Activated T-helper 2 cell treated with anti-CD3 and anti-CD28 coated beads, Interferon-gamma antibody, Interleukin-2, Interleukin-4, amounts not matched to agents 10 μg/mL and 5 μg/mL and 100 μg/mL, durations not matched to agents 14 hours and 24 hours and 36 hours (primary cell): ENCODE measurements around the gene SULT2B1. TPM values are rescaled to one million over a fixed set of nuclear protein-coding genes. Genes with fewer than 3 reads are reported as not detected.

Experiments used
- DNase-seq: peaks from one replicate; pipeline ENCODE4 v3.0.0; 2021; ENCODE audit warnings: low spot score
- H3K27ac Mint-ChIP-seq: one replicate; pipeline ENCODE4 v1.8.0; 2021; ENCODE audit warnings: mixed read lengths
- H3K27me3 Mint-ChIP-seq: one replicate; pipeline ENCODE4 v1.8.0; 2021; ENCODE audit warnings: low read depth, mixed read lengths
- H3K36me3 Mint-ChIP-seq: one replicate; pipeline ENCODE4 v1.8.0; 2021; ENCODE audit warnings: low read depth, mixed read lengths
- H3K4me1 Mint-ChIP-seq: one replicate; pipeline ENCODE4 v1.8.0; 2021; ENCODE audit warnings: low read depth, mixed read lengths
- H3K4me3 Mint-ChIP-seq: one replicate; pipeline ENCODE4 v1.8.0; 2021; ENCODE audit warnings: low read depth, mild to moderate bottlenecking, moderate library complexity, mixed read lengths
- H3K9me3 Mint-ChIP-seq: one replicate; pipeline ENCODE4 v1.8.0; 2021; ENCODE audit warnings: mixed read lengths
- intact Hi-C: fragments of 100-400 bp; cut with micrococcal nuclease; formaldehyde crosslinking; loops from one replicate; pipeline ENCODE4 v1.15.1; 2023
- total RNA-seq: library from RNA; stranded (reverse); gene quantifications from 2 replicates; pipeline ENCODE4 v1.2.3, GENCODE V29; 2022

SULT2B1 gene
- total RNA-seq, 1 donor from 2014 or later: not detected

- no peak overlapping the region for H3K4me3 Mint-ChIP-seq
- H3K27me3 Mint-ChIP-seq: peaks cover 4% of the 10 kb centered on the region
- H3K36me3 Mint-ChIP-seq: no peaks in the 10 kb centered on the region
- peaks cover 25% of the 10 kb centered on the region for H3K4me1 Mint-ChIP-seq
- no peaks in the 10 kb centered on the region for H3K9me3 Mint-ChIP-seq
- intact Hi-C loops: no loop called here
- H3K27ac Mint-ChIP-seq: no peak overlapping the region
- DNase-seq: no peak
Observed at GRCh38 chr19:48642862-48643261, 90.9 kb downstream of the SULT2B1 start.

- intact Hi-C loops: loop anchor here (1.0 kb wide), 1 partner anchor 166 kb away; no protein-coding TSS in a partner anchor
- Mint-ChIP-seq H3K27ac (no peak overlapping the region), H3K36me3 (no peaks in the 10 kb centered on the region), H3K4me3 (no peak overlapping the region), H3K4me1 (peaks cover 25% of the 10 kb centered on the region), H3K9me3 (no peaks in the 10 kb centered on the region), H3K27me3 (peaks cover 4% of the 10 kb centered on the region)
- no peak for DNase-seq
Observed at GRCh38 chr19:48644355-48644754, 92.4 kb downstream of the SULT2B1 start.

- no peaks in the 10 kb centered on the region for H3K9me3 Mint-ChIP-seq
- intact Hi-C loops: loop anchor here (1.0 to 5.0 kb wide), 3 partner anchors 77 to 165 kb away; no protein-coding TSS in a partner anchor
- no peaks in the 10 kb centered on the region for H3K36me3 Mint-ChIP-seq
- peaks cover 4% of the 10 kb centered on the region for H3K27me3 Mint-ChIP-seq
- H3K27ac Mint-ChIP-seq: peak overlapping the region; percentile 66
- peak; percentile 60 for DNase-seq
- H3K4me1 Mint-ChIP-seq: peaks cover 28% of the 10 kb centered on the region
- H3K4me3 Mint-ChIP-seq: peak overlapping the region; percentile 75
Observed at GRCh38 chr19:48644839-48645619, 93.1 kb downstream of the SULT2B1 start.

GRCh38 chr19:48645620-48646000 lies 93.6 kb downstream of the SULT2B1 start:
- H3K36me3 Mint-ChIP-seq: no peaks in the 10 kb centered on the region
- DNase-seq: no peak
- H3K4me3 Mint-ChIP-seq: peak overlapping the region; percentile 75
- intact Hi-C loops: loop anchor here (5.0 kb wide), 2 partner anchors 77 to 142 kb away; no protein-coding TSS in a partner anchor
- H3K4me1 Mint-ChIP-seq: peaks cover 28% of the 10 kb centered on the region
- no peaks in the 10 kb centered on the region for H3K9me3 Mint-ChIP-seq
- H3K27me3 Mint-ChIP-seq: peaks cover 4% of the 10 kb centered on the region
- H3K27ac Mint-ChIP-seq: peak overlapping the region; percentile 81

- H3K27me3 Mint-ChIP-seq: peaks cover 4% of the 10 kb centered on the region
Observed at GRCh38 chr19:48646001-48646721, 94.2 kb downstream of the SULT2B1 start, which contains the start of gene CA11. Gene CA11, minus strand, starts transcription at chr19:48646187. Its CDS starts 555 bp downstream, at chr19:48645632.

GRCh38 chr19:48646722-48647216 lies 94.8 kb downstream of the SULT2B1 start:
- Mint-ChIP-seq H3K27me3 (peaks cover 2% of the 10 kb centered on the region), H3K4me3 (peak overlapping the region; percentile 49), H3K27ac (peak overlapping the region; percentile 36), H3K4me1 (peaks cover 32% of the 10 kb centered on the region), H3K9me3 (no peaks in the 10 kb centered on the region), H3K36me3 (no peaks in the 10 kb centered on the region)
- DNase-seq: no peak
- intact Hi-C loops: loop anchor here (1.0 to 5.0 kb wide), 6 partner anchors 8 to 196 kb away; no protein-coding TSS in a partner anchor

More at GRCh38 chr19:48646001-48646721, 94.2 kb downstream of the SULT2B1 start, which contains the start of gene CA11:
- intact Hi-C loops: loop anchor here (1.0 to 5.0 kb wide), 6 partner anchors 8 to 197 kb away; no protein-coding TSS in a partner anchor
- H3K27ac Mint-ChIP-seq: peak within 1 kb of the TSS; percentile 81
- no peaks in the 10 kb centered on the region for H3K9me3 Mint-ChIP-seq
- H3K36me3 Mint-ChIP-seq: no peaks in the 10 kb centered on the region
- peak within 1 kb of the TSS; percentile 75 for H3K4me3 Mint-ChIP-seq
- H3K4me1 Mint-ChIP-seq: peaks cover 31% of the 10 kb centered on the region
- DNase-seq: peak; percentile 88

GRCh38 chr19:48648134-48648533 lies 96.2 kb downstream of the SULT2B1 start:
- intact Hi-C loops: loop anchor here (5.0 kb wide), 2 partner anchors 74 to 139 kb away; no protein-coding TSS in a partner anchor
- Mint-ChIP-seq H3K9me3 (no peaks in the 10 kb centered on the region), H3K27me3 (no peaks in the 10 kb centered on the region), H3K36me3 (no peaks in the 10 kb centered on the region), H3K4me3 (no peak overlapping the region), H3K4me1 (peaks cover 35% of the 10 kb centered on the region), H3K27ac (peak overlapping the region; percentile 2)
- DNase-seq: no peak

Other genes starting within 250 kb of the SULT2B1 start
- 318 and 329 TPM in 2 replicates for gene EMP3, start 226.6 kb upstream of the SULT2B1 start, total RNA-seq
- gene TMEM143, start 188.2 kb upstream of the SULT2B1 start, total RNA-seq: 12.8 and 13.1 TPM in 2 replicates
- not detected in 2 replicates for gene SYNGR4, start 187.8 kb upstream of the SULT2B1 start, total RNA-seq
- gene KDELR1, start 160.6 kb upstream of the SULT2B1 start, total RNA-seq: 80.2 and 87.8 TPM in 2 replicates
- 0.34 and 0.39 TPM in 2 replicates for gene GRIN2D, start 158.5 kb upstream of the SULT2B1 start, total RNA-seq
- gene GRWD1, start 106.2 kb upstream of the SULT2B1 start, total RNA-seq: 77.6 and 77.8 TPM in 2 replicates
- gene KCNJ14, start 96.6 kb upstream of the SULT2B1 start, total RNA-seq: 2.0 and 2.1 TPM in 2 replicates
- 37.7 and 38.6 TPM in 2 replicates for gene CYTH2, start 82.8 kb upstream of the SULT2B1 start, total RNA-seq
- 3.1 and 5.1 TPM in 2 replicates for gene LMTK3, start 40.3 kb upstream of the SULT2B1 start, total RNA-seq
- not detected in 2 replicates for gene SPACA4, start 54.6 kb downstream of the SULT2B1 start, total RNA-seq
- 4.3 and 6.4 TPM in 2 replicates for gene FAM83E, start 62.9 kb downstream of the SULT2B1 start, total RNA-seq
- gene RPL18, start 67.0 kb downstream of the SULT2B1 start, total RNA-seq: 1,853 and 1,861 TPM in 2 replicates
- 34.3 and 35.0 TPM in 2 replicates for gene SPHK2, start 67.3 kb downstream of the SULT2B1 start, total RNA-seq
- gene DBP, start 85.2 kb downstream of the SULT2B1 start, total RNA-seq: 7.3 and 7.9 TPM in 2 replicates
- 5.4 and 6.5 TPM in 2 replicates for gene CA11, start 94.0 kb downstream of the SULT2B1 start, total RNA-seq
- gene NTN5, start 120.8 kb downstream of the SULT2B1 start, total RNA-seq: 0.46 and 0.55 TPM in 2 replicates
- gene FUT2, start 143.8 kb downstream of the SULT2B1 start, total RNA-seq: not detected in 2 replicates
- 1.2 and 1.3 TPM in 2 replicates for gene MAMSTR, start 167.6 kb downstream of the SULT2B1 start, total RNA-seq
- 0.57 and 1.0 TPM in 2 replicates for gene RASIP1, start 188.4 kb downstream of the SULT2B1 start, total RNA-seq
- gene IZUMO1, start 194.7 kb downstream of the SULT2B1 start, total RNA-seq: 0.21 TPM in 1 of 2 replicates, not detected in the other
- gene FUT1, start 200.5 kb downstream of the SULT2B1 start, total RNA-seq: 0.27 and 0.64 TPM in 2 replicates
- gene FGF21, start 203.4 kb downstream of the SULT2B1 start, total RNA-seq: not detected in 2 replicates